Bone marrow (tissue), 2 donors: ENCODE data around the gene FHAD1.
"Not testable (repeated sequence)": the region's sequence is repeated elsewhere in the genome, so short reads cannot be mapped to it uniquely, and the experiment has no call there.

Source experiments
- DNase-seq, 2 donors: peaks; one replicate each; lab custom pipeline; 2025; lab: John Stamatoyannopoulos, UW

Gene FHAD1

GRCh38 chr1:15370781-15371520 lies 123.9 kb downstream of the FHAD1 start:
- DNase-seq: no peak

GRCh38 chr1:15371610-15372545 lies 124.9 kb downstream of the FHAD1 start:
- DNase-seq: no peak

- no peak for DNase-seq
Observed at GRCh38 chr1:15378729-15379128, 131.7 kb downstream of the FHAD1 start.

GRCh38 chr1:15379151-15379550 lies 132.1 kb downstream of the FHAD1 start:
- DNase-seq: not testable (repeated sequence)

GRCh38 chr1:15380601-15381508 lies 133.8 kb downstream of the FHAD1 start:
- no peak for DNase-seq

- no peak for DNase-seq
Observed at GRCh38 chr1:15381805-15382204, 134.8 kb downstream of the FHAD1 start.

GRCh38 chr1:15382601-15383518 lies 135.8 kb downstream of the FHAD1 start:
- no peak for DNase-seq

- no peak for DNase-seq
Observed at GRCh38 chr1:15383810-15384209, 136.8 kb downstream of the FHAD1 start.

GRCh38 chr1:15384301-15384901 lies 137.4 kb downstream of the FHAD1 start:
- no peak for DNase-seq

- no peak for DNase-seq
Observed at GRCh38 chr1:15385420-15385819, 138.4 kb downstream of the FHAD1 start.

- DNase-seq: peak in 1 of 2 donors; percentile 24
Observed at GRCh38 chr1:15386164-15386749, 139.2 kb downstream of the FHAD1 start.

- no peak for DNase-seq
Observed at GRCh38 chr1:15388201-15388880, 141.3 kb downstream of the FHAD1 start.

- not testable (repeated sequence) for DNase-seq
Observed at GRCh38 chr1:15389828-15390227, 142.8 kb downstream of the FHAD1 start.

- no peak for DNase-seq
Observed at GRCh38 chr1:15390667-15391066, 143.6 kb downstream of the FHAD1 start.

- no peak for DNase-seq
Observed at GRCh38 chr1:15391366-15391765, 144.3 kb downstream of the FHAD1 start.

GRCh38 chr1:15393475-15394257 lies 146.6 kb downstream of the FHAD1 start:
- no peak for DNase-seq

GRCh38 chr1:15394258-15394690 lies 147.3 kb downstream of the FHAD1 start:
- DNase-seq: no peak

GRCh38 chr1:15397236-15397635 lies 150.2 kb downstream of the FHAD1 start:
- no peak for DNase-seq

GRCh38 chr1:15399710-15400109 lies 152.7 kb downstream of the FHAD1 start:
- no peak for DNase-seq
